Measurements from ENCODE around the gene LRRC59. TPM values are rescaled to one million over a fixed set of nuclear protein-coding genes. Genes with fewer than 3 reads are reported as not detected.

Gene LRRC59
- total RNA-seq, 1 experiment from 2014 or later: 106 TPM

DNA sequence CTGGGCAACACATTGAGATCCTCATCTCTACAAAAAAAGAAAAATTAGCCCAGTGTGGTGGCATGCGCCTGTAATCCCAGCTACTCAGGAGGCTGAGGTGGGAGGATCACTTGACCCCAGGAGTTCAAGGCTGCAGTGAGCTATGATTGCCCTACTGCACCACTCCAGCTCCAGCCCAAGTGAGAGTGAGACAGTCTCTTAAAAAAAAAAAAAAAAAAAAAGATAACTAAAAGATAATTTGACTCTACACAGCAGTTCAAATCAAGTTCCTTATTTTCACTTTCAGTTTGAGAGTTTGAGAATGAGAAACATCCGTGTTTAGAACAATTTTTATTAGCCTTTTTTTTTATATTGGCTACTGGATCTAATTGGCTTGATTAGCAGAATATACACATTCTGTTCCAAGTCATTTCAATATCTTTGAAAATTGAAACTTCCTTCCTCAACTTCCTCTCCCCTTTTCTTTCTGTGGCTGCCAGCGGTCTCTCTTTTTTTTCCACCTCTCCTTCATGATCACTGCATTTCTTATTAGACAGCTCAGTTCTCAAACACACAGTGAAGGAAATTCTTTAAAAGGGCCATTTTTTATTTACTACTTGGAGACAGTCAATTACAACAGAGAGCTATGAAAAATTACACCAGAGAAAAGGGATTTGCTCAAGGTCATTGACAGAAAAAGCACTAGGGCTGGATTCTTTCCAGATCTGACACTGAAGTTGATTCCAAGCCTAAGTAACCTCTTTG lies 24.2 kb upstream of the LRRC59 start:
- Histone ChIP-seq H4K20me1 (ENCODE audit: control insufficient read depth, insufficient read depth, insufficient read length) (no peaks in the 10 kb centered on the region), H2BK20ac (ENCODE audit: low read depth, low read length, poor library complexity, severe bottlenecking) (no peak overlapping the region), H3K79me1 (ENCODE audit: insufficient read depth, low read depth, low read length, poor library complexity, severe bottlenecking) (no peaks in the 10 kb centered on the region), H4K5ac (ENCODE audit: insufficient read length, low read depth, low read length) (no peak overlapping the region), H3K4ac (ENCODE audit: low read depth, low read length) (no peak overlapping the region), H3K4me2 (ENCODE audit: insufficient read depth, insufficient read length, low read length) (no peak overlapping the region), H3K79me2 (ENCODE audit: insufficient read depth, low read length) (no peaks in the 10 kb centered on the region), H3K56ac (ENCODE audit: insufficient read length, low read depth, low read length) (no peak overlapping the region), H3K18ac (ENCODE audit: insufficient read length, low read depth, low read length) (no peak overlapping the region), H2BK120ac (ENCODE audit: low read depth, low read length, poor library complexity, severe bottlenecking) (no peak overlapping the region), H3K14ac (ENCODE audit: insufficient read depth, low read length) (no peak overlapping the region), H2AFZ (ENCODE audit: low read length) (no peak overlapping the region), H3T11ph (ENCODE audit: low read length) (no peak overlapping the region), H4K91ac (ENCODE audit: insufficient read length, low read depth, low read length) (no peak overlapping the region), H3K9me3 (ENCODE audit: control insufficient read depth, low read depth, low read length) (no peaks in the 10 kb centered on the region), H3K27ac (ENCODE audit: insufficient read length, low read depth, low read length) (no peak overlapping the region), H3K23ac (ENCODE audit: insufficient read length, low read depth, low read length) (no peak overlapping the region), H2AK5ac (ENCODE audit: insufficient read length, low read length) (no peak overlapping the region), H2BK12ac (ENCODE audit: insufficient read length, low read depth, low read length) (no peak overlapping the region), H3K9ac (ENCODE audit: extremely low read depth, insufficient read length, low read length) (no peak overlapping the region), H3K4me1 (ENCODE audit: insufficient read depth, low read length) (no peaks in the 10 kb centered on the region), H3K27me3 (ENCODE audit: insufficient read depth, low read length) (no peaks in the 10 kb centered on the region; the same call in 1 of the 2 replicates), H2BK5ac (ENCODE audit: insufficient read length, low read length) (no peak overlapping the region), H4K8ac (replicated peaks; ENCODE audit: insufficient read length, low read depth, low read length) (no peak overlapping the region), H2BK15ac (ENCODE audit: low read depth, low read length) (no peak overlapping the region), H3K23me2 (ENCODE audit: insufficient read length, low read depth, low read length, poor library complexity, severe bottlenecking) (peaks cover 8% of the 10 kb centered on the region)
- Mint-ChIP-seq H3K27me3 (ENCODE audit: low read depth) (peaks cover 26% of the 10 kb centered on the region), H3K4me3 (no peak overlapping the region), H3K9me3 (peaks cover 16 to 18% of the 10 kb centered on the region in 2 experiments), H3K36me3 (ENCODE audit: insufficient read depth in 1 of 3, low read depth in 3 of 3) (peaks cover 2 to 13% (median 4%) of the 10 kb centered on the region in 3 experiments), H3K4me1 (peaks cover 7 to 8% of the 10 kb centered on the region in 2 experiments), H3K27ac (no peak overlapping the region)
- TF ChIP-seq, protein P1, sequence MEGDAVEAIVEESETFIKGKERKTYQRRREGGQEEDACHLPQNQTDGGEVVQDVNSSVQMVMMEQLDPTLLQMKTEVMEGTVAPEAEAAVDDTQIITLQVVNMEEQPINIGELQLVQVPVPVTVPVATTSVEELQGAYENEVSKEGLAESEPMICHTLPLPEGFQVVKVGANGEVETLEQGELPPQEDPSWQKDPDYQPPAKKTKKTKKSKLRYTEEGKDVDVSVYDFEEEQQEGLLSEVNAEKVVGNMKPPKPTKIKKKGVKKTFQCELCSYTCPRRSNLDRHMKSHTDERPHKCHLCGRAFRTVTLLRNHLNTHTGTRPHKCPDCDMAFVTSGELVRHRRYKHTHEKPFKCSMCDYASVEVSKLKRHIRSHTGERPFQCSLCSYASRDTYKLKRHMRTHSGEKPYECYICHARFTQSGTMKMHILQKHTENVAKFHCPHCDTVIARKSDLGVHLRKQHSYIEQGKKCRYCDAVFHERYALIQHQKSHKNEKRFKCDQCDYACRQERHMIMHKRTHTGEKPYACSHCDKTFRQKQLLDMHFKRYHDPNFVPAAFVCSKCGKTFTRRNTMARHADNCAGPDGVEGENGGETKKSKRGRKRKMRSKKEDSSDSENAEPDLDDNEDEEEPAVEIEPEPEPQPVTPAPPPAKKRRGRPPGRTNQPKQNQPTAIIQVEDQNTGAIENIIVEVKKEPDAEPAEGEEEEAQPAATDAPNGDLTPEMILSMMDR (conservative IDR thresholded peaks at IDR 0.05): no peak
- no CpG with 5 or more reads among the region's 3 CpGs for WGBS (ENCODE audit: extremely low coverage, insufficient read length, low lambda C conversion rate)
- no peak for DNase-seq
